Measurements from ENCODE around the gene ZNF578.
A peak's percentile ranks its signal among the peaks of the same experiment; 100 is the strongest.

DNA sequence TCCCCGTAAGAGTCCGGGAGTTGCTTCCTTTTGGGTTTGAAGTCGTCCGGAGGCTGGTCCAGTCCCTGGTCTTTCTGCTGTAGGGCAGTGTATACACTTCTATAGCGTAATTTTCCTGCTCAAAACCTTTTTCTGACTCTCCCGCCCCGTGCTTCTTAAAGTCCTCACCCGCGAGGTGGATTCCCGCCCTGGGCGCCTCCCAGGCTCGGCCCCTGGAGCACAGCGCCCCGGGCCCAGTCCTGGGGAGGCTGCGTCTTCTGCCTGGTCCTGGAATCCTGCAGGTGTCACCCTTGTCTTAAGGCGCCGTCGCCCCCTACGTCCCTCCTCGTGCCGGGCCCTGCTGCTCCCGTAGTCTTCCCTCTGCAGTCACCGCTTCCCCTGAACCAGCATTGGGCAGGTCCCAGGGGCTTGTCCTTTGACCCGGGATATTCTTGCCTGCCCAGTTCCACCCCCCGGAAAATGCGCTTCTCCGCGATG is 39.7 kb downstream of the ZNF578 start:
- TF ChIP-seq, protein P1, sequence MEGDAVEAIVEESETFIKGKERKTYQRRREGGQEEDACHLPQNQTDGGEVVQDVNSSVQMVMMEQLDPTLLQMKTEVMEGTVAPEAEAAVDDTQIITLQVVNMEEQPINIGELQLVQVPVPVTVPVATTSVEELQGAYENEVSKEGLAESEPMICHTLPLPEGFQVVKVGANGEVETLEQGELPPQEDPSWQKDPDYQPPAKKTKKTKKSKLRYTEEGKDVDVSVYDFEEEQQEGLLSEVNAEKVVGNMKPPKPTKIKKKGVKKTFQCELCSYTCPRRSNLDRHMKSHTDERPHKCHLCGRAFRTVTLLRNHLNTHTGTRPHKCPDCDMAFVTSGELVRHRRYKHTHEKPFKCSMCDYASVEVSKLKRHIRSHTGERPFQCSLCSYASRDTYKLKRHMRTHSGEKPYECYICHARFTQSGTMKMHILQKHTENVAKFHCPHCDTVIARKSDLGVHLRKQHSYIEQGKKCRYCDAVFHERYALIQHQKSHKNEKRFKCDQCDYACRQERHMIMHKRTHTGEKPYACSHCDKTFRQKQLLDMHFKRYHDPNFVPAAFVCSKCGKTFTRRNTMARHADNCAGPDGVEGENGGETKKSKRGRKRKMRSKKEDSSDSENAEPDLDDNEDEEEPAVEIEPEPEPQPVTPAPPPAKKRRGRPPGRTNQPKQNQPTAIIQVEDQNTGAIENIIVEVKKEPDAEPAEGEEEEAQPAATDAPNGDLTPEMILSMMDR (IDR thresholded peaks at IDR 0.05) = peak in 1 of 6 experiments; percentile 15
- no peak for TF ChIP-seq POLR2A (IDR thresholded peaks at IDR 0.05)

All from esophagus squamous epithelium (tissue), 4 donors.